ENCODE results near the gene ZRANB2.

The ZRANB2 gene

GRCh38 chr1:71080739-71081696 lies at the start of gene ZRANB2:
Gene ZRANB2 (minus strand): TSS chr1:71081035. CDS start chr1:71080995, 40 bp downstream.
- DNase-seq (ENCODE audit: low read depth in 2 of 2): peak; percentile 80 to 87

- DNase-seq (ENCODE audit: low read depth in 2 of 2): no peak
Observed at GRCh38 chr1:71128060-71128459, 47.2 kb upstream of the ZRANB2 start.

GRCh38 chr1:71118086-71118485 lies 37.3 kb upstream of the ZRANB2 start:
- no peak for DNase-seq (ENCODE audit: low read depth in 2 of 2)

- DNase-seq (ENCODE audit: low read depth in 2 of 2): no peak
Observed at GRCh38 chr1:71116729-71117128, 35.9 kb upstream of the ZRANB2 start.

GRCh38 chr1:71106658-71107322 lies 26.0 kb upstream of the ZRANB2 start:
- DNase-seq (ENCODE audit: low read depth in 2 of 2): no peak

- no peak for DNase-seq (ENCODE audit: low read depth in 2 of 2)
Observed at GRCh38 chr1:71104417-71104816, 23.6 kb upstream of the ZRANB2 start.

GRCh38 chr1:71101839-71102376 lies 21.1 kb upstream of the ZRANB2 start:
- no peak for DNase-seq (ENCODE audit: low read depth in 2 of 2)

- no peak for DNase-seq (ENCODE audit: low read depth in 2 of 2)
Observed at GRCh38 chr1:71097428-71097827, 16.6 kb upstream of the ZRANB2 start.

- DNase-seq (ENCODE audit: low read depth in 2 of 2): no peak
Observed at GRCh38 chr1:71094913-71095312, 14.1 kb upstream of the ZRANB2 start.

- no peak for DNase-seq (ENCODE audit: low read depth in 2 of 2)
Observed at GRCh38 chr1:71093938-71094337, 13.1 kb upstream of the ZRANB2 start.

GRCh38 chr1:71089536-71090270 lies 8.9 kb upstream of the ZRANB2 start:
- DNase-seq (ENCODE audit: low read depth in 2 of 2): no peak

GRCh38 chr1:71088645-71089287 lies 7.9 kb upstream of the ZRANB2 start:
- no peak for DNase-seq (ENCODE audit: low read depth in 2 of 2)

- DNase-seq (ENCODE audit: low read depth in 2 of 2): no peak
Observed at GRCh38 chr1:71087713-71088112, 6.9 kb upstream of the ZRANB2 start.

- no peak for DNase-seq (ENCODE audit: low read depth in 2 of 2)
Observed at GRCh38 chr1:71087060-71087459, 6.2 kb upstream of the ZRANB2 start.

GRCh38 chr1:71086331-71086730 lies 5.5 kb upstream of the ZRANB2 start:
- DNase-seq (ENCODE audit: low read depth in 2 of 2): no peak

- DNase-seq (ENCODE audit: low read depth in 2 of 2): no peak
Observed at GRCh38 chr1:71083271-71083670, 2.4 kb upstream of the ZRANB2 start.

- no peak for DNase-seq (ENCODE audit: low read depth in 2 of 2)
Observed at GRCh38 chr1:71081697-71082080, 854 bp upstream of the ZRANB2 start.

- DNase-seq (ENCODE audit: low read depth in 2 of 2): peak; percentile 3 to 5
Observed at GRCh38 chr1:71080230-71080738, 551 bp downstream of the ZRANB2 start.

GRCh38 chr1:71074681-71075080 lies 6.2 kb downstream of the ZRANB2 start:
- no peak for DNase-seq (ENCODE audit: low read depth in 2 of 2)

- DNase-seq (ENCODE audit: low read depth in 2 of 2): no peak
Observed at GRCh38 chr1:71072273-71072672, 8.6 kb downstream of the ZRANB2 start.

GRCh38 chr1:71071720-71072119 lies 9.1 kb downstream of the ZRANB2 start:
- DNase-seq (ENCODE audit: low read depth in 2 of 2): no peak

Measured in stimulated activated CD8-positive, alpha-beta memory T cell treated with anti-CD3 and anti-CD28 coated beads, Interleukin-7, amount 100 ng/mL, for 4 hours (primary cell).